Measurements from ENCODE around the gene PIP4K2A.

DNA sequence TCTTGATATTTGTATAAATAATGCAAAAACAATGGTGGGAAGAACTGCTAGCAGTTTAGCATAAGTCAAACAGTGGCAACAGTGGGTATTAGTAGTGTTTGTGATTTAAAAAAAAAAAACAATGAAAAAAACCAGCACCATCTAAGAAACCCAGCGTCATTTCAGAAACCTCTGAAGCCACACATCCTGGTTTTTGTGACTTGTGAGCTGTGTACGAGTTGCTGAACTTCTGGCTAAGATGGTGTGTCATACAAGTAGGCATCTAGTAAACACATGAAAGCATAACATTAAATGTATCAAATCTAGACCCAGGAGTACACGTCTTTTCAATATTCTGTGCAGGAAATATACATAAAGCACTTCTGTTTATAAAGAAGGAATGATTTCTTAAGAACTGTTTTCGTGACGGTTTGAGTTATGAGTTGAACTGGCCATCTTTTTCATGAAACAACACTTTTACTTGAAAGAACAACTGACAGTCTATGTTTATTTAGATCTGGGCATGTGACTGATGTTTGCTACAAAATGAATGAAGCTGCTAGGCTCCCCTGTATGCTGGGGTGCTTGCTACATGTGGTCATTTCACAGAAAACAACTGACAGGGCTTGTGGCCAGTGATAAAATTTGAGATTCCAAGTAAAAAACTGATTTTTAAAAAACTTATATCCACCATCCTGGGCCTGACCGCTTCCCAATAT lies 143.5 kb downstream of the PIP4K2A start:
- TF ChIP-seq, protein P1, sequence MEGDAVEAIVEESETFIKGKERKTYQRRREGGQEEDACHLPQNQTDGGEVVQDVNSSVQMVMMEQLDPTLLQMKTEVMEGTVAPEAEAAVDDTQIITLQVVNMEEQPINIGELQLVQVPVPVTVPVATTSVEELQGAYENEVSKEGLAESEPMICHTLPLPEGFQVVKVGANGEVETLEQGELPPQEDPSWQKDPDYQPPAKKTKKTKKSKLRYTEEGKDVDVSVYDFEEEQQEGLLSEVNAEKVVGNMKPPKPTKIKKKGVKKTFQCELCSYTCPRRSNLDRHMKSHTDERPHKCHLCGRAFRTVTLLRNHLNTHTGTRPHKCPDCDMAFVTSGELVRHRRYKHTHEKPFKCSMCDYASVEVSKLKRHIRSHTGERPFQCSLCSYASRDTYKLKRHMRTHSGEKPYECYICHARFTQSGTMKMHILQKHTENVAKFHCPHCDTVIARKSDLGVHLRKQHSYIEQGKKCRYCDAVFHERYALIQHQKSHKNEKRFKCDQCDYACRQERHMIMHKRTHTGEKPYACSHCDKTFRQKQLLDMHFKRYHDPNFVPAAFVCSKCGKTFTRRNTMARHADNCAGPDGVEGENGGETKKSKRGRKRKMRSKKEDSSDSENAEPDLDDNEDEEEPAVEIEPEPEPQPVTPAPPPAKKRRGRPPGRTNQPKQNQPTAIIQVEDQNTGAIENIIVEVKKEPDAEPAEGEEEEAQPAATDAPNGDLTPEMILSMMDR (IDR thresholded peaks at IDR 0.05) = no peak
- TF ChIP-seq POLR2AphosphoS5 (IDR thresholded peaks at IDR 0.05) = no peak

Data from prostate gland (tissue), 2 donors.